Subcutaneous abdominal adipose tissue (tissue), 5 donors: ENCODE results near the gene ADARB2.
A peak's percentile ranks its signal among the peaks of the same experiment; 100 is the strongest.
"Not testable (repeated sequence)": the region's sequence is repeated elsewhere in the genome, so short reads cannot be mapped to it uniquely, and the experiment has no call there.

Experiments used
- H3K27ac ChIP-seq: one replicate; pipeline ENCODE4 v1.7.0; 2013; ENCODE audit warnings: low read depth, mild to moderate bottlenecking, inconsistent platforms, low read length, moderate library complexity
- H3K27me3 ChIP-seq, 5 donors: one replicate each; pipeline ENCODE4 v1.7.0; 2013; ENCODE audit warnings: low read length in 5 of 5, inconsistent platforms in 1 of 5; ENCODE audit not compliant: control insufficient read depth in 5 of 5, insufficient read depth in 4 of 5
- H3K36me3 ChIP-seq, 5 donors: one replicate each; pipeline ENCODE4 v1.7.0; 2013; ENCODE audit warnings: low read length in 5 of 5; ENCODE audit not compliant: control insufficient read depth in 5 of 5, insufficient read depth in 5 of 5
- H3K4me1 ChIP-seq, 5 donors: one replicate each; pipeline ENCODE4 v1.7.0; 2013; ENCODE audit warnings: low read length in 5 of 5, mild to moderate bottlenecking in 3 of 5, moderate library complexity in 1 of 5; ENCODE audit not compliant: control insufficient read depth in 5 of 5, insufficient read depth in 5 of 5
- H3K4me3 ChIP-seq, 5 donors: one replicate each; pipeline ENCODE4 v1.7.0; 2013; ENCODE audit warnings: low read length in 5 of 5, low read depth in 1 of 5
- H3K9ac ChIP-seq, 5 donors: one replicate each; pipeline ENCODE4 v1.7.0; 2013; ENCODE audit warnings: low read length in 5 of 5, mild to moderate bottlenecking in 4 of 5, moderate library complexity in 3 of 5
- H3K9me3 ChIP-seq, 5 donors: one replicate each; pipeline ENCODE4 v1.7.0; 2013; ENCODE audit warnings: low read length in 5 of 5; ENCODE audit not compliant: control insufficient read depth in 5 of 5
- donor health status: healthy.
- donor health status: healthy.
- donor health status: healthy.
- donor health status: healthy.
- donor health status: healthy.

The ADARB2 gene

GRCh38 chr10:1473874-1474273 is 263.5 kb downstream of the ADARB2 start:
- no peak overlapping the region for H3K4me3 ChIP-seq
- H3K27me3 ChIP-seq, result peaks cover 8 to 21% (median 13%) of the 10 kb centered on the region in 5 donors
- peaks cover 0 to 2% (median 0%) of the 10 kb centered on the region in 5 donors for H3K9me3 ChIP-seq
- H3K9ac ChIP-seq, result no peak overlapping the region
- no peaks in the 10 kb centered on the region for H3K36me3 ChIP-seq
- H3K27ac ChIP-seq, result no peak overlapping the region
- no peaks in the 10 kb centered on the region for H3K4me1 ChIP-seq

GRCh38 chr10:1472178-1472958 is 265.0 kb downstream of the ADARB2 start:
- Histone ChIP-seq H3K27me3 (peaks cover 8 to 27% (median 13%) of the 10 kb centered on the region in 5 donors), H3K4me3 (no peak overlapping the region), H3K4me1 (no peaks in the 10 kb centered on the region), H3K9ac (no peak overlapping the region), H3K36me3 (no peaks in the 10 kb centered on the region), H3K27ac (no peak overlapping the region), H3K9me3 (no peaks in the 10 kb centered on the region)

- H3K36me3 ChIP-seq, result no peaks in the 10 kb centered on the region
- no peak overlapping the region for H3K27ac ChIP-seq
- peaks cover 0 to 3% (median 0%) of the 10 kb centered on the region in 5 donors for H3K4me1 ChIP-seq
- no peak overlapping the region for H3K9ac ChIP-seq
- no peak overlapping the region for H3K4me3 ChIP-seq
- peaks cover 8 to 29% (median 20%) of the 10 kb centered on the region in 5 donors for H3K27me3 ChIP-seq
- no peaks in the 10 kb centered on the region for H3K9me3 ChIP-seq
Measured at GRCh38 chr10:1468811-1469210, 268.5 kb downstream of the ADARB2 start.

- Histone ChIP-seq H3K9me3 (no peaks in the 10 kb centered on the region), H3K36me3 (no peaks in the 10 kb centered on the region), H3K27me3 (peaks cover 6 to 28% (median 23%) of the 10 kb centered on the region in 5 donors), H3K27ac (no peak overlapping the region), H3K4me1 (peaks cover 0 to 3% (median 0%) of the 10 kb centered on the region in 5 donors), H3K4me3 (no peak overlapping the region), H3K9ac (no peak overlapping the region)
Measured at GRCh38 chr10:1467334-1468076, 269.8 kb downstream of the ADARB2 start.

GRCh38 chr10:1465993-1466764 is 271.1 kb downstream of the ADARB2 start:
- H3K36me3 ChIP-seq, result no peaks in the 10 kb centered on the region
- H3K4me1 ChIP-seq, result peaks cover 0 to 3% (median 0%) of the 10 kb centered on the region in 5 donors
- peaks cover 0 to 23% (median 21%) of the 10 kb centered on the region in 5 donors for H3K27me3 ChIP-seq
- no peak overlapping the region for H3K27ac ChIP-seq
- peak overlapping the region in 2 of 5 donors; percentile 2 to 40 for H3K4me3 ChIP-seq
- H3K9ac ChIP-seq, result no peak overlapping the region
- H3K9me3 ChIP-seq, result no peaks in the 10 kb centered on the region

GRCh38 chr10:1465418-1465911 is 271.9 kb downstream of the ADARB2 start:
- Histone ChIP-seq H3K4me1 (peaks cover 0 to 3% (median 0%) of the 10 kb centered on the region in 5 donors), H3K9ac (no peak overlapping the region), H3K9me3 (no peaks in the 10 kb centered on the region), H3K36me3 (no peaks in the 10 kb centered on the region), H3K27me3 (peaks cover 0 to 23% (median 21%) of the 10 kb centered on the region in 5 donors), H3K27ac (no peak overlapping the region), H3K4me3 (peak overlapping the region in 1 of 5 donors; percentile 40)

- H3K27ac ChIP-seq, result no peak overlapping the region
- no peak overlapping the region for H3K9ac ChIP-seq
- peaks cover 0 to 3% (median 0%) of the 10 kb centered on the region in 5 donors for H3K4me1 ChIP-seq
- H3K27me3 ChIP-seq, result peaks cover 0 to 23% (median 21%) of the 10 kb centered on the region in 5 donors
- H3K4me3 ChIP-seq, result no peak overlapping the region
- H3K9me3 ChIP-seq, result no peaks in the 10 kb centered on the region
- no peaks in the 10 kb centered on the region for H3K36me3 ChIP-seq
Measured at GRCh38 chr10:1464881-1465417, 272.4 kb downstream of the ADARB2 start.

- not testable (repeated sequence) for H3K9ac ChIP-seq, H3K27ac ChIP-seq, H3K4me3 ChIP-seq, H3K4me1 ChIP-seq, H3K9me3 ChIP-seq, H3K36me3 ChIP-seq
- H3K27me3 ChIP-seq, result peaks cover 0 to 22% (median 21%) of the 10 kb centered on the region in 5 donors
Measured at GRCh38 chr10:1463971-1464370, 273.4 kb downstream of the ADARB2 start.

GRCh38 chr10:1462994-1463633 is 274.2 kb downstream of the ADARB2 start:
- H3K9me3 ChIP-seq, result no peaks in the 10 kb centered on the region
- peaks cover 0 to 22% (median 15%) of the 10 kb centered on the region in 5 donors for H3K27me3 ChIP-seq
- H3K4me1 ChIP-seq, result peaks cover 0 to 3% (median 0%) of the 10 kb centered on the region in 5 donors
- H3K9ac ChIP-seq, result no peak overlapping the region
- no peak overlapping the region for H3K4me3 ChIP-seq
- H3K27ac ChIP-seq, result no peak overlapping the region
- no peaks in the 10 kb centered on the region for H3K36me3 ChIP-seq
